ACHN (cell line): ENCODE data around the gene PRCP.
A peak's percentile ranks its signal among the peaks of the same experiment; 100 is the strongest.
"Not testable (repeated sequence)": the region's sequence is repeated elsewhere in the genome, so short reads cannot be mapped to it uniquely, and the experiment has no call there.

Source experiments
- DNase-seq: peaks from one replicate; pipeline ENCODE4 v3.0.0-alpha.2; 2015
- in situ Hi-C: cut with HindIII; loops from 2 replicates; pipeline ENCODE4 v1.10.0; 2017; ENCODE audit warnings: low sequenced_read_pairs, low pct_ligation_motif_present, low pct_unique_long_range_greater_than_20kb

The PRCP gene

DNA sequence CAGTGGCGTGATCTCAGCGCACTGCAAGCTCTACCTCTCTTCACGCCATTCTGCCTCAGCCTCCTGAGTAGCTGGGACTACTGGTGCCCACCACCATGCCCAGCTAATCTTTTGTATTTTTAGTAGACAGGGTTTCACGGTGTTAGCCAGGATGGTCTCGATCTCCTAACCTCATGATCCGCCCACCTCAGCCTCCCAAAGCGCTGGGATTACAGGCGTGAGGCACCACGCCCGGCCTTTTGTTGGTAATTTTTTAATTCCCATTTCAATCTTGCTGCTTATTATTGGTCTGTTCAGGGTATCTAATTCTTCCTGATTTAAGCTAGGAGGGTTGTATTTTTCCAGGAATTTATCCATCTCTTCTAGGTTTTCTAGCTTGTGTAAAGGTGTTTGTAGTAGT lies 19.6 kb upstream of the PRCP start:
- DNase-seq, in situ Hi-C loops: not testable (repeated sequence)

GRCh38 chr11:82909015-82909640 lies 8.9 kb upstream of the PRCP start:
- DNase-seq = no peak
- in situ Hi-C loops = no loop called here

GRCh38 chr11:82908311-82908710 lies 8.1 kb upstream of the PRCP start:
- DNase-seq = no peak
- in situ Hi-C loops = no loop called here

DNA sequence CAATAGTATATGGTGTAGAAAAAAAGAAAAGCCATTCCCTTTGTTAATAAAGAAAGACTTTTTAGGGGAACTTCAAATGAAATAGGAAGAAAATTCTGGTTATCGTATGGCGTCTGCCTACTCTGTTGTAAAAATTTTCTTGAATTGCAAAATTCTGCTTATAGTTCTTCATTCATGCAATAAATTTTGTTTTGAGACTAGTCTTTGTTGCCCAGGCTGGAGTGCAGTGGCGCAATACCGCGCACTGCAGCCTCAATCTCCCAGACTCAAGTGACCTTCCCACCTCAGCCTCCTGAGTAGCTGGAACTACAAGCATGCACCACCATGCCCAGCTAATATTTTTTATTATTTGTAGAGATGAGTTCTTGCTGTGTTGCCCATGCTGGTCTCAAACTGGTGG lies 7.1 kb upstream of the PRCP start:
- no peak for DNase-seq
- in situ Hi-C loops = no loop called here

DNA sequence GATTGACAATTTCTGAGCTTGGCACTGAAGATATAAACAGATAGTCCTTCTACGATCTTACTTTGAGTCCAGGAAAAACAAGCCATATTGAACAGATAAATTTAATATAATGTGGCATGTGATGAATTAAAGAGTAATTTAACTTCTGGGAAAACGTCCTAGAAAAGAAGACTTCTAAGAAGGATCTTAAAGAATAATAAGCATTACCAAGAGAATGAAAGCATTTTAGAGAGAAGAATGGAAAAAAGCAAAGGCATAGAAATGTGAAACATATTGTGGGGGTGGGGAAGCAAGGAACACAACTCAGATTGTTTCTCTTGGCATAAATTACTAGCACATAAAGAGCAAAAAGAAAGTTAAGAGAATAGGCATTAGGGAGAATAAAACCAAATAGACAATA lies 6.7 kb upstream of the PRCP start:
- DNase-seq = no peak
- in situ Hi-C loops = no loop called here

GRCh38 chr11:82906236-82906635 lies 6.0 kb upstream of the PRCP start:
- peak; percentile 45 for DNase-seq
- in situ Hi-C loops = no loop called here

DNA sequence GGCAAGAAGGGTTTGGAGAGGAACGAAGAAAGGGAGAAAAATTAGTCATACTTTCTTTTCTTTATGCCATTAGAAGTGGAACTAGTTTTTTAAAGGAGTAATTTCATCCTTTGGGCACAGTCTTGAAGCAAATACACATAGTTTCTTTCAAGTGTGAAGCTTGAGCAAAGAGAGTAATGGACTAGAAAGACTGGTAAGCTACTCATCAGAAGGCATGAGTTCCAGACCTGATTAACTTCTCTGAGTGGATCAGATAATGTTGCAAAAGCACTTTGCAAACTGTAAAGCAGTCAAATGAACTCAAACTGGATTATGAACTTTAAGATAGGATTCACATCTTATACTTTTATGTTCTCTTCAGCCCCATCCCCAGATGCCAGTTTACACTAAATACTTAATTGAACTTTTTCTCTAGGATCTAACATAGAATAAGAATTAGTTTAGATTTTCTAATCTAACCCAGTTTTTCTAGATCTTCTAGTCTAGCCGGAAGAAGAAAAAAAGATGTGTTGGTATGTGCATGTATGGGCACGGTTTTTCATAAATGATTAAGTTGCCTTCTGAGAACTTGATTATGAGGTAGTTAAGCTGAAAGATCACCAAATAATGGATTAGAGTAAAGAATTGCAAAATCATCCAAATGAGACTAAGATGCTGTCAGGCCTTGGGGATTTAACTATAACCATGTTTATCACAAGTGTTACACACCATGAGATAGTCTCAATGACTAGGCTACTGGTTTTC lies 3.8 kb upstream of the PRCP start:
- DNase-seq = no peak
- in situ Hi-C loops = no loop called here

DNA sequence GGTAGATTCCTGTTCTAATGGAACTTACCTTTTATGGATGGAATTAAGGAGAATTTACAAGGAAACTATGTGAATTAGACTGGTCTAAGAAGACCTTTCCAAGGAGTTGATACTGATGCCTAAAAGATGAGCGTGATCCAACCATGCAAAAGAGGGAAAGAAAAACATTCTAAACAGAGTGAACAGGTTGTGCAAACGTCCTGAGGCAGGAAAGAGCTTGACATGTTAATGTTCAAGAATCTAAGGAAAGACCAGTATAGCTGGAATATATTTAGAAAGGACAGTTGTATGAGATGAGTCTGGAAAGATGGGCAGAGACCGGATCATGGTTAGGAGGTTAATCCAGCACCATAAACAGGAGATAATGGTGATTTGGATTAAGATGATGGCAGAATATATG lies 2.6 kb upstream of the PRCP start:
- no peak for DNase-seq
- in situ Hi-C loops = no loop called here

DNA sequence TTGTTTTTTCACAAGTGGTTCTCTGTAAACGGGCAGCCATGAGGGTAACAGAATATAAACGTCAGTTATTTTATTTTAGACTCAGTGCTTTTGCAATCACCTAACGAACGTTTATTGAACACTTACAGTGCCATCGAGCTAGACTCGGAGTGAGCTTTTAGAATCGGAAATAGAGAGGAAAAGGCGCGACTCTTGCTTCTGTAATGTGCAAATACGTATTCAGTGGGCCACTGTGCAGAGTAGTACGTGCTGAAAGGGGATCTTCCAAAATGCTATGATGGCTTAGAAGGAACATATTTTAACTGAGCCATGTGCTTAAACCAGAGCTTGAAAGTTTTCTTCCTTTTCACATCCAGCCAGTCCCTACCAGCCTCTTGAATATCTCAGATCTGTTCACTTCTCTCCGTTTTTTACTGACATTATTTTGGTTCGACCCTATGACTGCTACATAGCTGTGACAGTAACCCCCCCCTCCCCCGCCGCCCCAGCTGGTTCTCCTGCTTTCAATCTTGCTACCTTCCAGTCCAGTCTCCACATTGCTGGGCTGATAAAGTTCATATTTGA lies 1.8 kb upstream of the PRCP start:
- no peak for DNase-seq
- in situ Hi-C loops = no loop called here

GRCh38 chr11:82901165-82901921 lies 1.1 kb upstream of the PRCP start, which contains the start of gene DDIAS:
Gene DDIAS (plus strand): TSS chr11:82901736. CDS start chr11:82914739, 13,003 bp downstream.
- in situ Hi-C loops = no loop called here
- peak; percentile 97 for DNase-seq

GRCh38 chr11:82899957-82900276 lies 313 bp downstream of the PRCP start:
- no peak for DNase-seq
- in situ Hi-C loops = no loop called here

DNA sequence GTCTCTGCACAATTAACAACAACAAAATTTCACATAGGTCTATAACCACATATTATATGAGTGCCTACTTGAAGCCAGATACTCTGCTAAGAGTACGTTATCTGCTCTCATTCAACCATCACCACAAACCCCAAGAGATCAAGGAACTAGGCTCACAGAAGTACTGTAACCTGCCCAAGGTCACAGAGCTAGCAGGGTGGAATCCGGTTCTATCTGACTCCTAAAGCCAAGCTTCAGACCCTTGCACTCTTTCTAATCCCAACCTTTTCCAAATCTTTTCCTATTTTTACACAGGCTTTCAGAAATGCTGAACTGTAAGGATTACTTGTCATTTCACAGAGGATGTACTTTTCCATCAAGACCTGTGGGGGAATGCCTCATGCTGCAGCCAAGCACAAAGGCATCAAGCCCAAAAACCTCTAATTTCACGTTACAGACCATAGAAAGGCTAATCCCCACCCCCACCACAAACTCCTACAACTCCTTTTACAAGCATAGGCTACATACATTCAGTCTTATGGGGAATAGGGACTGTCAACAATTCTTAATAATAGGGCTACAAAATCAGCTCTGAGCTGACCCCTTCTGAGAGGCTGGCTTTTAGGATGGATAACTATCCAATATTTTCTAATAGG lies 927 bp downstream of the PRCP start:
- in situ Hi-C loops = no loop called here
- no peak for DNase-seq

DNA sequence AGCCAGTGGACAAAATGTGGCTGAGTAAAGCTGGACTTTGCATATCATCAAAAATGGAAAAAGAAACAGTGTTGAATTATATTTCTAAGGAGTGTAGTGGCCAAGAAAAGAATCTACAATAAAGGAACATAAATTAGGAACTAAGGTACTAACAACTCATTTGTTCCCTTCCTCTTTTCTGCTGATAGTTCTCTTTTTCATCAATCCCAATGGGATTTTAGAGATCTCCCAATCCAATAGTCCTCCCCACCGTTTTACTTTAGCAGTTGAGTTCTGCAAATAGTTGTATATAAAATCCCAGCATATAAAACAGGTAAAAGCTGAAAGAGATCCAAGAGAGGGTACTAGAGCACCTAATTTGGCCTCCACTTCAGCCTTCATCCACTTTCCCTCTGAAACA lies 2.0 kb downstream of the PRCP start:
- DNase-seq = no peak
- in situ Hi-C loops = no loop called here

GRCh38 chr11:82896183-82896582 lies 4.0 kb downstream of the PRCP start:
- in situ Hi-C loops = no loop called here

DNA sequence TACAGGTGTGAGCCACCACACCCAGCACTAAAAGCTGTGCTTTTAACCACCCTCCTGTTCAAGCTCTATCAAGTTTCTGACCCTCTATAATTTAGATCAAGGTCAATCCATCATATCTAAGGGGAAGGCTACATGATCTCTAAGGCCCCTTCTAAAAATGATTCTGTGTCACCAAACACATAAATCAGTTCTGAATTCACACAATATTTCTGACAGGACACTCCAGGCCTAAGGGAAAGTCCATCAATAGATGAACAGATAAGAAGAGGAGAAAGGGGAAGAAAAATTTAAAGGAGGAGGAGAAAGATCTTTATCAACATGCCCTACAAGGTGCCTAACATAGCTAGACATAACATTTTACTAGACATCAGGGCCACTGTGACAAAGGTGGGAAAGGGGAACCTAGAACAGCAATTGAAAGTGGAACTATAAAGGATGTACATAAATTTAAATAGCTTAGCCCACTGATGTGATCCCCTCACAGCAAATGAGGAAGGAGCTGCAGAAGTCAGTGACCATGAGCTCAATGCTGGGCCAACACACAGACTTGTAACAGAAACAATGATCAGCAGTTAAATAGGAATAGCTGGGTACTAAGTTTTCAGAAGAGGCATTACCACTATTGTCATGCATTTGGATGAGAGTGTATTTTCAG lies 4.7 kb downstream of the PRCP start:
- in situ Hi-C loops = no loop called here
- DNase-seq = no peak

More at GRCh38 chr11:82896183-82896582, 4.0 kb downstream of the PRCP start:
- no peak for DNase-seq

- in situ Hi-C loops = no loop called here
- DNase-seq = no peak
Observed at GRCh38 chr11:82892611-82893169, 7.5 kb downstream of the PRCP start.

- DNase-seq = no peak
- in situ Hi-C loops = no loop called here
Observed at GRCh38 chr11:82890936-82891335, 9.3 kb downstream of the PRCP start.

- no peak for DNase-seq
- in situ Hi-C loops = no loop called here
Observed at GRCh38 chr11:82890002-82890341, 10.3 kb downstream of the PRCP start.
